GM19467 (cell line): ENCODE measurements around the gene MB21D2.

Experiments
- ATAC-seq: cut with Tn5 transposase; IDR thresholded peaks from one replicate; pipeline ENCODE4 v1.9.1; 2021; ENCODE audit warnings: mild to moderate bottlenecking, moderate library complexity; ENCODE audit not compliant: unreplicated experiment

The MB21D2 gene

DNA sequence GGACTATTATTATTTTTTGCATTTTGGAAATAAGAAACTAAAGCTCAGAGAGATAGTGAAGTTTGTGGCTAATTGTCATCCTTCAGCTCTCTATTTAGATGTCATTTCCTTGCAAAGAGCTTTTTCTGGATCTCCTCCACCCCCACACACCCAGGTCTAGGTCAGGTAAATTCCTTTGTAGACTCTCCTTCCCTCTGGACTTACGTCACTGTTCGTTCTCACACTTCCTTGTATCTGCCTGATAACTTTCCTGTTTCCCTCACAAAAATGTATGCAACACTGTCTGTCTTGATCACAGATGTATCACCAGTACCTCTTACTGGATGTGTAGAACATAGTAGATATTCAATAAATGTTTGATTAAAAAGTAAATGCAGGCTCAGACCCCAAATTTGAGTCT is 6.1 kb upstream of the MB21D2 start:
- ATAC-seq = no peak

DNA sequence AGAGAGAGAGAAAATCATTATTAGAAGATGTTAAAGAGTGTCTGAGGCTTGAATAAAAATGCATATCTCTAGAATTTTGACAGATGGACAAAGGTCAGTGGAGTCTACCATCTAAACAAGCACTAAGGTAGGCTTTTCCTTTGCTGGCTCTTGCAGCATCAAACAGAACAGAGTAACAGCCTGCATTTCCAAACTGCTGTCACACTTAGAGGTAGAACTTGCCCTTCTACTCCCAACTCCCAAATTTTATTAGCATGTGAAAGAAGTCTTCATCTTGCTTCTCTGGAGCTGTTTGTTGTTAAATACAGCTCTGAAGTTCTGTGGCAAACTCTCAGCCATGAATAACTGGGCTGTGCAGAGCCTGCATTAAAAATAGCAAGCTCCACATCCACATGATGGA is 4.1 kb upstream of the MB21D2 start:
- no peak for ATAC-seq

DNA sequence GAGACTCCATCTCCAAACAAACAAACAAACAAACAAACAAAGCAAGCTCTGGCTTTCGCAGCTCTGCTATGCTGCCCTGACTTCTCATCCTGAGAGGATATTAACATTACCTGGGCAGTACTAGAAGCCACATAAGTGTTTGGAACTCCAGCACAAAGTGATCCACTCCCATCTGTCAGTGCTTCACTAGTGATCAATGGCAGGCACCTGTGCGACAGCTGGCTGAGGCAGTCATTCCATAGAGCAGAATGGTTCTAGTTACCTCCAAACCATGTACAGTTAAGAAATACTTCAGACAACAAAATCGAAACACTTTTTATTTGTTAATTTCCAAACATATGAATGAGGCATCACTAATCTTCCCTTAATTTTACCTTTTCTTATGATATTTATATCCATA is 2.8 kb upstream of the MB21D2 start:
- no peak for ATAC-seq

DNA sequence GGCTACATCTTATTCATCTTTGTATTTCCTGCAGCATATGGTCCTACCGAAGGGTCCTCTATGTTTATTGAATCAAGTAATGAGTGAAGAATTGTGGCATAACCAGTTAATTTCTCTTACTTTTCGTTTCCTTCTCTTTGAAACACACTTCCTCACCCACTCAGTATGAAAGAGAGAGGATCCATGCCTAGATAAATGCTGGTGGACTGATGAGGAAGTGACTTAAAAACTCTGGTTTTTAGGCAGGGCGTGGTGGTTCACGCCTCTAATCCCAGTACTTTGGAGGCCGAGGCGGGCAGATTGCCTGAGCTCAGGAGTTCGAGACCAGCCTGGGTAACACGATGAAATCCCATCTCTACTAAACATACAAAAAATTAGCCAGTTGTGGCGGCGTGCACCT is 2.2 kb upstream of the MB21D2 start:
- ATAC-seq = no peak

DNA sequence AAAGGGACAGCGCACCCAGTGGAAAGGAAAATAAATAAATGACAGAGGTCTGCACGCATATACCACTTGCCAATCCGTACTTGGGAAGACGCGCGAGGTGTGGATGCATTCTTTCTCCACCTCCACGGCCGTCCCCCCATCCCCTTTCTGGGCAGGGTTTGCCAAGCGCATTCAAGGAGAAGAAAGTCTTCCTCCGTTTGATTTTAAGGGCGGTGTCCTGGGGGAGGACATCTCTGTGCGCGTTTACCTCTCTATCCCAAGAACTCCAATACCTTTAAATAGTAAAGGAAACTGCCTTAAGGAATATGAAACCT is 576 bp upstream of the MB21D2 start:
- no peak for ATAC-seq

DNA sequence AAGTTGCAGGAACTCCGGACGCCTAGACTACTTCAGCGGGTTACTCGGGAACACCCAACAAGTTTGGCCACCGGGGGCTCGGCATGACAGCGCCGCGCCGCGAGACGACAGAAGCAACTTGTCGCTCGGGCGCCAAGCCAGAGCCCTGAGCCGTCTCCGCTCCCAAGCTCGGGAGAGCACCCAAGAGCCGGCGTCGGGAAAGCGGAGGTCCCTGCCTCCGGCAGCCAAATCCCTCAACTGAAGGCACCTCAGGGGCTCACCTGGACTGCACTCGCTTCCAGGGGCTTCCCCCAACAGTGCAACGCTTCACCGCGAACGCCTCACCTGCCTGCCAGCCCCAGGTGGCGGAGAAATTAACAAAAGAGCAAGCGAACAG is 640 bp downstream of the MB21D2 start:
- no peak for ATAC-seq

DNA sequence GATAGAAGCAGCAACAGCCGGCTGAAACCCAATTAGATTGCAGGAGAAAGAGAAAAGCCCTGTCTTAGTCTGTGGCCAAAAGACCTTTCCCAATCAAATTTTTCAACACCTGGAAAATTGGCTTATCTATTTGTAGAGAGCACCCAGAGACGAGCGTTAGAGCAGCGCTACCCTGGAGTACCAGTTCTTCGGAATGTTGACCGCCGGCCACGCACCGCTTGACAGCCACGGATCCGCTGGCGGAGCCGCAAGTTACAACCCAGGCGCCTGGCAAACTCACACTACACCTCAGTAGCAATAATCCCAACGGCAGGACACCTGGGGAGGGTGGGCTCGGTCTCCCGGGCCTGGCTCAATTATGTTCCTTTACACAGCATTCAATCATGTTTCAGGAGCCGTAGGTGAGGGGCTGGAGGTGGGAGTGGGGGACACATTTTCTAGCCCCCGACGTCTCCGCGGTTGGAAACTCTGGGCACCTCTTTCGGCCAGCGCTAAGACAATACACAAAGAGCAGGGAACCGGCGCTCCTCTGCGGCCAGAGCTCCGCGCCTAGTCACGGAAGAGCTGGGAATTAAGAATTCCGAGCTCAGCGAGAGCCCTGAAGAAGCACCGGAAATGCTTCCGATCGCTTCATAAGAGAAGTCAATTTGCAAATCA is 1.2 kb downstream of the MB21D2 start:
- no peak for ATAC-seq

DNA sequence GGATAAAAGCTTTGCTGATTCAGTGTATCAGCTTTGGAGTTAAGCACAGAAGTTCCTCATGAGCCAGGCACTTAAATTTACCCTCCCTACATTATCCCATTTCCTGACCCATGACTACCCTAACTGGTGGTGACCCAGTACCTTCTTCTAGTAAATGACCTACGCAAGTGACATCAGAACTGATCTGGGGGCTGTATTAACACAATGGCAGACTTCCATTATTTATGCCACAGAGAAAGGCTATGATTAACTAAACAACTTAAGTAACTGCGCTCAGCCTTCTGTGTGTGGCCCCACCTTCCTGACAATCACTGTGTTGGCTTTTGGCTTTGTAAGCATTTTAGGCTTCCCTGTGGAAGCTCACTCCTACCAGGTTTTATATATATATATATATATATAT is 1.9 kb downstream of the MB21D2 start:
- no peak for ATAC-seq

DNA sequence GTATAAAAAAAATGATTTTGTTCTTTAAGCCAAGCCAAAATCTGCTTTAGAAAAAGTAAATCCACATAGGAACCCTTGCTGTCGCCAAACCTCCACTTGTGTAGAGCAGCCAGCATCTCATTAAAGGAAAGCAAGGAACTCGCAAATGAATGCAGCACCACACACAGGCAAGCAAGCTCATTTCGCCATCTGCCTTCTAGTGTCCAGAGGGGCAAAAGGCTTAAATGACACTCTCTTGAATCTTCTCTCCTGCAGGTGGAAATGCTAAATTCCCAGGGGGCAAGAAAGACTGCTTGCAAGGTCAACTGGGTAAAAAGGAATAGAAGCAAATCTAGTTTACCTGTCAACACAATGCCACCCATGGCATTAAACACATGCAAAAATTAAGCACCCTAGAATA is 2.4 kb downstream of the MB21D2 start:
- ATAC-seq = no peak

DNA sequence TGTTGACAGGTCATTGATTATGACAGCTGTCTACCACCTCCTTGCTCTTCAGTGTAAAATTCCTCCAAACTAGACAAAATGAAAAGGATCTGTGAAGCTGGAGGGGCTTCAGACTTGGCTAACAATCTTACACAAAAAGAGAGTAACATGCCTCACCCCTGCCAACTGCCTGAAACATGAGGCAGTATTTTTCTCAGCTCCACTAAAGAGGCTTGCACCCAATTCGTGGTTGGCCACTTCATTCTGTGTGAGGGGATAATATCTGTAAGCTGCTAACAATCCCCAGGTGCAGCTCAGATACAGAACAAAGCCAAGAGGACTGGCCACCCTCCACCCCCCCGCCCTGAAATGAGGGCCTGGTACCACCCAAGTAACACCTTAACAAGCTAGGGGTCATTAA is 2.8 kb downstream of the MB21D2 start:
- ATAC-seq = no peak

DNA sequence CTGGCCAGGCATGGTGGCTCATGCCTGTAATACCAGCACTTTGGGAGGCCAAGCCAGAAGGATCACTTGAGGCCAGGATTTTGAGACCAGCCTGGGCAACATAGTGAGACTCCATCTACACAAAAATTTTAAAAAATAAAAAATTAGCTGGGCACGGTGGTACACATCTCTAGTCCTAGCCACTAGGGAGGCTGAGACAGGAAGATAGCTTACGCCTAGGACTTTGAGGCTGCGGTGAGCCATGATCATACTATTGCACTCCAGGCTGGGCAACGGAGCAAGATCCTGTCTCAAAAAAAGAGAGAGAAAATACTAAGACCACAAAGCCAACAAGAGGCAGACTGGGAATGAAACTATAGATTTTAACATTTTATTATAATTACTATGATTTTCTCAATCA is 4.1 kb downstream of the MB21D2 start:
- ATAC-seq = no peak

DNA sequence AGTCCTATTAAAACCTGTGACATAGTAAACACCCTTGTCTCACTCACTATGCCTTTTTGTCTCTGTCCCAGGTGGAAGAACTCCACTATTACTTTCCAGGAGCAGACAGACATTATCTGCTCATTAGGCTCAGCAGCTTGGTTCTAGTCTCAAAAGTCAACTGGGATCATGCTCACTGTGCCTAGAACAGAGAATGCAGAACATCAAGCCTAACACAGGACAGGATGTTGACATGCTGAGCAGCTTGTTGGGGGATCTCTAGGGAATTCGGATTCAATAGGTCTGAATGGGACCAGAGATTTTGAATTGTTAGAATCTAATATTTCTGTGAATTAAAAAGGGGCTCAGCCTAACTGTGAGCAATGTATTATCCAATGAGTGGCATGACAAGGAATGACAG is 6.4 kb downstream of the MB21D2 start:
- ATAC-seq = no peak

DNA sequence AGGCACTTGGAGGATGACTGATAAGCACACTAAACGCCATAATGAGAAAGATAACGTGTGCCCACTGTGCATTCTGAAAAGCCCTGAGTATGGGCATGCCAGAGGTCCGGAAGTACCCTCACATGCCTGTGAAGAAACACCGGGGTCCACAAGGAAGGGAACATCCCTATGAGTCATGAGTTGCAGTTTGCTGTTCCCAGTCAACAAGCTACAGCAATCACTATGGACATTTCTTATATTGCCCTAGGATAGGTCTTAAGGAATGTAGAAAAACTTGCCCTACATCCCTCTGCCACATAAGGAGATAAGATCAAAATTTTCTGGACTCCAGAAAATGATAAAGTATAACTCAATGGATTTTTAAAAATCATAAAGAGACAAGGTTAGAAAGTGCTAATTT is 9.9 kb downstream of the MB21D2 start:
- no peak for ATAC-seq

DNA sequence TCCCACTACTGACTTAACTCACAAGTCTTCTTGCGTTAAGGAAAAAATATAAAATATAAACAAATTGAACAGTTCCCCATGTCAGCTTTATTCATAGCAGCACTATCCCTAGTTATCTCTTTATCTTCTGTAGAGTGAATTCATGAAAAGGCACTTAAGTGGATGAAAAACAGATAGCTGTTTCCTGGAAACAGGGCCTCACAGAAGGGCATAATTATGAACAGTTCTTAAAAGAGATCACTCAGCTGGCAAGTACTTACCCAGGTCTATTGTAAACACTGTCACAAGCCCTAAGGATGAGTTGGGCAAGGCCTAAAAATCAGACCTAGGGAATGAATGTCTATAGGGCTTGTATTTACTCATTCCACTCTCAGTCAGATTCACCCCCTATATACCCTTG is 10.7 kb downstream of the MB21D2 start:
- no peak for ATAC-seq

DNA sequence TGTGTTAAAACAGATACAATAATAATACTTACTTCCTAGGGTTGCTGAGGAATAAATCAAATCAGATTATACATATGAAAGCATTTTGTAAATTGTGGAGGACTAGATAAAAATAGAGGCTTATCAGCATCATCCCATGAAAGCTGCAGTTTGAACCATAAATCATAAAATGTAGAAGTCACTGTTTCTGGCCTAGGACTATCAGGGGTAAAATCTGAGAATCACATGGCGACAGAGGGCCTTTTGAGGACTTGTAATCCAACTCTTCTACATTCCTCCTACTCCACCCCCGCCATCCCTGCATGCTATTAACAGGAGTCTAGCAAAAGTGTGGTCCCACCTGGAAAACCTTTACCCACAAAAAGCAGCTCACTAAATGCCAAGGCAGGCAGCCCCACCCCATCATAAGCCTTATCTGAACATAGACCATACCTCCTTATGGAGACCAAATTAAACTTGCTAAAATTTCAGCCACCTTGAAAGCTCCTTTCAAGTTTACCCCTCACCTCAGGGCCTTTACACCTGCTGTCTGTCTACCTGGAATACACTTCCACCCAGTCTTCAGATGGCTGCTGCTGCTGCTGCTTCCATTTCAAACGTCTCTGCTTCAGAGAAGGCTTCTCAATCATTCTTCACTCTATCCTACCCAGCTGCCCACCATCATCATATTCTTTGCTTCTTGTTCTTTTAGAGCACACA is 11.5 kb downstream of the MB21D2 start:
- ATAC-seq = no peak

DNA sequence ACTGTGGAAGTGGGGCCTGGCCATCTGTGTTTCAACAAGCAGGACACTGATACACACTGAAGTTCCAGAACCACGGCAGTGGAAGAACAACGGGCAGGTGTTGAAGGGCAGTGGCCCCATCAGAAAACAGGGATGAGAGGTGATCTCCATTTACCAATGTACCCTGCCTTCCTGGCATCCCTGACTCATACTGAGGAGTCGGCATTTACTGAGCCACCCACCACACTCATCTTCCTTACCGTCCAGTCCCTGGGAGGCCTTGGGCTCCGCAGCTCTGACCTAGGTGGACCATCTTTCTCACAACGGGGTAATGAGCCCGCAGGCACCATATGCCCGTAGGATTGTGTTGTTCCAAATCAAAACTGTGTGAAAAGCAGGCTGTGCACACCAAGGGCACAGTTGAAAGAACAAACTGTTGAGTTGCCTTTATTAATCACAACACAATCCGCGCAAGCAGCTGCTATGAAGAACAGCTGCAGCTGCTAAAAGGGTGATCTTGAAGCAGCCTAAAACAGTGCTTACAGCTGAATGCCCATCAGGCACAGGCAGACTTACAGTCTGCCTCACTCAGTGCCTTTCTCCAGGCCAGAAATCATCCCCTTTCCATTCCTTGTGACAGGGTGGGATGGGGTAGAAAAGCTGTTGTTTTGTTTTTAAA is 12.9 kb downstream of the MB21D2 start:
- no peak for ATAC-seq

DNA sequence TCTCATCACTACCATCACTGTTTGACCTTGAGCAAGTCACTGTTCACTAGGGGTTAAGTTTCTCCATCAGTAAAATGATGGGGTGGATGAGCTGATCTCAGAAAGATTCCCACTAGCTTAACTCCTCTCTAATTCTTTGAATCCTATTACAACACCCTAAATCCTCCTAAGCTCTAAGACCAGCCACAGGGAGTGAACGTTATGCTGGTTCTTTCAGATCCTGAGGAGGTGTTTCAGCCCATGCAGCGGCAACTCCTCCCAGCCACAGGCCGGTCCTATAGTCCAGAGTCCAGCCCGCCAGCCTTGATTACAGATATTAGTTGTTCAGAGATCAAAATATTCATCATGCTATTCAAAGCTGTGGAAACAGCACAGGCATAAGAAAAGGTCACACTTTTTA is 15.1 kb downstream of the MB21D2 start:
- no peak for ATAC-seq

DNA sequence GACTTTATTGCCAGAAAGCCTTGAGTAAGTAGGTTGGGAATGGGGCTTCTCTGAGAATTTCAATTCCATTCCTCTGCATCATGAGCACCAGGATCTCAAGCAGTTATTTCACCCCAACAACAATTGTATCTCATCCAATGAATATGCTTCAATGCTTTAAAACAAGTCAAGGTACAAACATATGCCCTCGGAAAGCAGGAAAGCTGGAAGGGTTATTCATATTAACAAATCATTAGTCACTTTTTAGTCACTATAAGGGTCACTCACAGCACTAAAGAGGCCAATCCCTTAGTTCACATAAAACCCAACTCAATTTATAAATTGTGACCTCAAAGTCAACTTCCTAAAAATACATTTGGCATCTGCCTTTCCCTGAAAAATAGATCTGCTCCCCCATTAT is 16.2 kb downstream of the MB21D2 start:
- ATAC-seq = no peak

DNA sequence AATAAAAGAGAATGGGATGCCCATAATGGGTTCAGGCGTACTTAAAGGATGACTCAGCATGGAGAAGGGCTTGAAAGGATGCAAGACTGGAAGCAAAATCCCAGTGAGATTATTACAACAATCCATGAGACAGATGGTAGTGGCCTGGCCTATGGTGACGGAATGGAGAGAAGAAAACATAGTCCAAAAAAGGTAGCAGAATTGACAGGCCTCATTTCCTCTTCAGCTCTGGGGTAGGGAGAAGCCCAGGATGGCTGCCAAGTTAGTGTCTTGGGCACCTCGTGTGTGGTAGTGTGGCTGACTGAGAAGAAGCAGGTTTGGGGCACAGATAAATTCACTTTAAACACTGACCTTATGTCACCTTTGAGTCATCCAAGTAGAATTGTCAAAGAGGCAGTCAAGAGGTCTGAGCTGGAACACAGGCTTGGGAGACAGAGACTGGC is 18.1 kb downstream of the MB21D2 start:
- no peak for ATAC-seq

DNA sequence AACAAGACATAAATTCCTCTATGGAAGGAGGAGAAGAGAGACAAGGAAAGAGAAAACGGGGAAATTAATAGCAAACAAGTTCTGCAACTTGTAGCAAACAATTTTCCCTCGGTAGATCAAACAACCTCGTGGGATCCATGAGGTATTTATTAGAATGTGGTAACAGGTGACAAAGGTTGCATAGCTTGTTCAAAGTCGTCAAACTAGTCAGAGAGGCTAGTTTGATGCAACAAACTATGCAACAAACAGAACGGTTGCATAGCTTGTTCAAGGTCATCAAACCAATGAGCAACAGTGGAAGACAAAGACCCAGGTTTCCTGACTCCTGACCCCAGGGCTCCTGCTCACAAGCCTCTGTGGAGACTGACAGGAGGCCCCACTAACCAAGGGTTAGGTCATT is 20.7 kb downstream of the MB21D2 start:
- no peak for ATAC-seq

DNA sequence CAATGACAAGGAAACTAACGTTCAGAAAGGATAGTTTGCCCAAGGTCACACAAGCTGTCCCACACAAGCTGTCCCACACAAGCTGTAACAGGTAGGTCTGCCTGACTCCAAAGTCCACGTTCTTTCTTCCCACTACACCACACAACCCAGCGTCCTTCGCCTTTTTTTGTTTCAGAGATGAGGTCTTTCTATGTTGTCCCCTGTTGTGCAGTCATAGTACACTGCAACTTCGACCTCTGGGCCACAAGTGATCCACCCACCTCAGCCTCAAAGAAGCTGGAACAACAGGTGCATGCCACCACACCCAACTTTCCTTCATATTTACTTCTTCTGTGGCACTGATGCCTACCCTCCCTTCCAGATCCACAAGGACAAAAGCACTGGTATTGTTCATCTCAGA is 21.4 kb downstream of the MB21D2 start:
- ATAC-seq = no peak

DNA sequence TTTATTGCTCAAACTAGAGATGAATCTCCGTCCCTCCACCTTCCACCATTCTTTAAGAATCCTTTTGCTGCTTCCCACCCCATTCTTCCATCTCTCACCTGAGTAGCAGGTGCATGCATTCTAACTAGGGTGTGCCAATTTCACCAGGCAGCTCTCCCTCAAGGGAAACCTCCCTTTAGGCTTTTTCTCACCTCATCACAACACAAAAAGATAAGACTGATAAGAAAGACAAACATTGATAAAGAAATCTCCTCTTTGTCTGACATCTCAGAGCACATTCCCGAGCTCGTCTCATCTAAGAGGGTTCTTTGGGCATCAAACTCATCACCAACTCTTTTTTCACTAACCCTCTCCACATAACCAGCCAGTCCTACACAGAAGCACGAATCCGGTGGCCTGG is 23.0 kb downstream of the MB21D2 start:
- no peak for ATAC-seq
